Hindlimb muscle (tissue), 1 donor: Measurements from ENCODE around the gene PCDHA9. TPM values are rescaled to one million over a fixed set of nuclear protein-coding genes. Genes with fewer than 3 reads are reported as not detected.
"Not testable (repeated sequence)": the region's sequence is repeated elsewhere in the genome, so short reads cannot be mapped to it uniquely, and the experiment has no call there.

Source experiments
- DNase-seq: peaks from one replicate; pipeline ENCODE4 v3.0.0-alpha.2; 2013
- polyA plus RNA-seq: library from polyadenylated mRNA; unstranded; fragments of 120-200 nt; gene quantifications from one replicate; pipeline ENCODE4 v1.2.1, GENCODE V29; 2013; ENCODE audit not compliant: insufficient read length

Gene PCDHA9, protein sequence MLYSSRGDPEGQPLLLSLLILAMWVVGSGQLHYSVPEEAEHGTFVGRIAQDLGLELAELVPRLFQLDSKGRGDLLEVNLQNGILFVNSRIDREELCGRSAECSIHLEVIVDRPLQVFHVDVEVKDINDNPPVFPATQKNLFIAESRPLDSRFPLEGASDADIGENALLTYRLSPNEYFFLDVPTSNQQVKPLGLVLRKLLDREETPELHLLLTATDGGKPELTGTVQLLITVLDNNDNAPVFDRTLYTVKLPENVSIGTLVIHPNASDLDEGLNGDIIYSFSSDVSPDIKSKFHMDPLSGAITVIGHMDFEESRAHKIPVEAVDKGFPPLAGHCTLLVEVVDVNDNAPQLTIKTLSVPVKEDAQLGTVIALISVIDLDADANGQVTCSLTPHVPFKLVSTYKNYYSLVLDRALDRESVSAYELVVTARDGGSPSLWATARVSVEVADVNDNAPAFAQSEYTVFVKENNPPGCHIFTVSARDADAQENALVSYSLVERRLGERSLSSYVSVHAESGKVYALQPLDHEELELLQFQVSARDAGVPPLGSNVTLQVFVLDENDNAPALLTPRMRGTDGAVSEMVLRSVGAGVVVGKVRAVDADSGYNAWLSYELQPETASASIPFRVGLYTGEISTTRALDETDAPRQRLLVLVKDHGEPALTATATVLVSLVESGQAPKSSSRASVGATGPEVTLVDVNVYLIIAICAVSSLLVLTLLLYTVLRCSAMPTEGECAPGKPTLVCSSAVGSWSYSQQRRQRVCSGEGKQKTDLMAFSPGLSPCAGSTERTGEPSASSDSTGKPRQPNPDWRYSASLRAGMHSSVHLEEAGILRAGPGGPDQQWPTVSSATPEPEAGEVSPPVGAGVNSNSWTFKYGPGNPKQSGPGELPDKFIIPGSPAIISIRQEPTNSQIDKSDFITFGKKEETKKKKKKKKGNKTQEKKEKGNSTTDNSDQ
- not detected for polyA plus RNA-seq

DNA sequence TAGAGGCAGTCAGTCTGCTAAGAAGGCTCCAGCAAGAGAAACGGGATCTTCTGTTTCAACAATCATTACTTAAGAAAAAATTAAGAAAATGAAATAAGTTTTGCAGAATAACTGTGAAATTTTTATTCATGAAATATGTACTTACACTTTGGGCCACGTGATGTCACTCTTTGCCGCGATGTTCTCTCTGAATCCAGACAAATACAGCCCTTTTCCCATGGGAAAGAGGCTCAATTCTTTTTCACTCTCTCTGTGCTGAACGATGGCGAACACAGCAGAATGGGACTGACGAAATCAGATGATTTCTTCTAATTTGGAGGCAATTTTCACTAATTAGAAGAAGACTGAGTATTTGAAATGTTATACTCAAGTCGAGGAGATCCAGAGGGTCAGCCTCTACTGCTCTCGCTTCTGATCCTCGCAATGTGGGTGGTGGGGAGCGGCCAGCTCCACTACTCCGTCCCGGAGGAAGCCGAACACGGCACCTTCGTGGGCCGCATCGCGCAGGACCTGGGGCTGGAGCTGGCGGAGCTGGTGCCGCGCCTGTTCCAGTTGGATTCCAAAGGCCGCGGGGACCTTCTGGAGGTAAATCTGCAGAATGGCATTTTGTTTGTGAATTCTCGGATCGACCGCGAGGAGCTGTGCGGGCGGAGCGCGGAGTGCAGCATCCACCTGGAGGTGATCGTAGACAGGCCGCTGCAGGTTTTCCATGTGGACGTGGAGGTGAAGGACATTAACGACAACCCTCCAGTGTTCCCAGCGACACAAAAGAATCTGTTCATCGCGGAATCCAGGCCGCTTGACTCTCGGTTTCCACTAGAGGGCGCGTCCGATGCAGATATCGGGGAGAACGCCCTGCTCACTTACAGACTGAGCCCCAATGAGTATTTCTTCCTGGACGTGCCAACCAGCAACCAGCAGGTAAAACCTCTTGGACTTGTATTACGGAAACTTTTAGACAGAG, at the start of gene PCDHA9:
TSS of gene PCDHA9 (plus strand) at position 244 of the 964 bp plus-strand sequence. CDS start at position 358, 114 bp downstream.
- not testable (repeated sequence) for DNase-seq

DNA sequence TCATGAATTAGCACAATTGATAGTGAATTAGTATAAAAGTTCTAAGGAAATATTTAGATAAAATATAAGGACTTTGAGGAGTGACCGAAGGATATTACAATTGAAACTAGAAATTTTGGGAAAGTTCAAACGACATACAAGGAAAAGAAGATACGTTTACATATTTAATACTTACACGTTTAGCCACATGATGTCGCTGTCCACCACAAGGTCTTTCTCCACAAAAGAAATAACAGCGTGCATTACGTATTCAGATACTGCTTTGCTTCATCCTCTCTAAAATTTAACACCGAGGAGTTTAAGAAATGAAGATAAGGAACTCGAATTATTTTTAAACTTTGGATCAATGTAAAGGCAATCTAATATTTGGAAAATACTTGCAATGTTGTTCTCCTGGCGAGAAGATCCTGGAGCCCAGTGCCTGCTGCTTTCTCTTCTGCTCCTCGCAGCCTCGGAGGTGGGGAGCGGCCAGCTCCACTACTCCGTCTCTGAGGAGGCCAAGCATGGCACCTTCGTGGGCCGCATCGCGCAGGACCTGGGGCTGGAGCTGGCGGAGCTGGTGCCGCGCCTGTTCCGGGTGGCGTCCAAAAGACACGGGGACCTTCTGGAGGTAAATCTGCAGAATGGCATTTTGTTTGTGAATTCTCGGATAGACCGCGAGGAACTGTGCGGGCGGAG, 47.2 kb upstream of the PCDHA9 start, which contains the start of gene PCDHA3:
TSS of gene PCDHA3 (plus strand) at position 242 of the 678 bp plus-strand sequence.
- DNase-seq, result no peak

DNA sequence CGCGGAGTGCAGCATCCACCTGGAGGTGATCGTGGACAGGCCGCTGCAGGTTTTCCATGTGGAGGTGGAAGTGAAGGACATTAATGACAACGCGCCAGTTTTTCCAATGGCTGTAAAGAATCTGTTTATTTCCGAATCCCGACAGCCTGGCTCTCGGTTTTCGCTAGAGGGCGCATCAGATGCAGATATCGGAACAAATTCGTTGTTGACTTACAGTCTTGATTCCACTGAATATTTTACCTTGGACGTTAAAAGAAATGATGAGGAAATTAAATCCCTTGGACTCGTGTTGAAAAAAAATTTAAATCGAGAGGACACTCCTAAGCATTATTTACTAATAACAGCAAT, 46.7 kb upstream of the PCDHA9 start:
- DNase-seq, result no peak

DNA sequence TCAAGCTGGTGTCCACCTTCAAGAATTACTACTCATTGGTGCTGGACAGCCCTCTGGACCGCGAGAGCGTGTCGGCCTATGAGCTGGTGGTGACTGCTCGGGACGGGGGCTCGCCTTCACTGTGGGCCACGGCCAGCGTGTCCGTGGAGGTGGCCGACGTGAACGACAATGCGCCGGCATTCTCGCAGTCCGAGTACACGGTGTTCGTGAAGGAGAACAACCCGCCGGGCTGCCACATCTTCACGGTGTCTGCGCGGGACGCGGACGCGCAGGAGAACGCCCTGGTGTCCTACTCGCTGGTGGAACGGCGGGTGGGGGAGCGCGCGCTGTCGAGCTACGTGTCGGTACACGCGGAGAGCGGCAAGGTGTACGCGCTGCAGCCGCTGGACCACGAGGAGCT, 45.8 kb upstream of the PCDHA9 start:
- not testable (repeated sequence) for DNase-seq

DNA sequence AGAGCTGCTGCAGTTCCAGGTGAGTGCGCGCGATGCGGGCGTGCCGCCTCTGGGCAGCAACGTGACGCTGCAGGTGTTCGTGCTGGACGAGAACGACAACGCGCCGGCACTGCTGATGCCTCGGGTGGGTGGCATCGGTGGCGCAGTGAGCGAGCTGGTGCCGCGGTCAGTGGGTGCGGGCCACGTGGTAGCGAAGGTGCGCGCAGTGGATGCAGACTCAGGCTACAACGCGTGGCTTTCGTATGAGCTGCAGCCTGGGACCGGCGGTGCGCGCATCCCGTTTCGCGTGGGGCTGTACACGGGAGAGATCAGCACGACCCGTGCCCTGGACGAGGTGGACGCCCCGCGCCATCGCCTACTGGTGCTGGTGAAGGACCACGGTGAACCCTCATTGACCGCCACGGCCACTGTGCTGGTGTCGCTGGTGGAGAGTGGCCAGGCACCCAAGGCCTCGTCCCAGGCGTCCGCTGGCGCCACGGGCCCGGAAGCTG, 45.4 kb upstream of the PCDHA9 start:
- DNase-seq, result no peak

DNA sequence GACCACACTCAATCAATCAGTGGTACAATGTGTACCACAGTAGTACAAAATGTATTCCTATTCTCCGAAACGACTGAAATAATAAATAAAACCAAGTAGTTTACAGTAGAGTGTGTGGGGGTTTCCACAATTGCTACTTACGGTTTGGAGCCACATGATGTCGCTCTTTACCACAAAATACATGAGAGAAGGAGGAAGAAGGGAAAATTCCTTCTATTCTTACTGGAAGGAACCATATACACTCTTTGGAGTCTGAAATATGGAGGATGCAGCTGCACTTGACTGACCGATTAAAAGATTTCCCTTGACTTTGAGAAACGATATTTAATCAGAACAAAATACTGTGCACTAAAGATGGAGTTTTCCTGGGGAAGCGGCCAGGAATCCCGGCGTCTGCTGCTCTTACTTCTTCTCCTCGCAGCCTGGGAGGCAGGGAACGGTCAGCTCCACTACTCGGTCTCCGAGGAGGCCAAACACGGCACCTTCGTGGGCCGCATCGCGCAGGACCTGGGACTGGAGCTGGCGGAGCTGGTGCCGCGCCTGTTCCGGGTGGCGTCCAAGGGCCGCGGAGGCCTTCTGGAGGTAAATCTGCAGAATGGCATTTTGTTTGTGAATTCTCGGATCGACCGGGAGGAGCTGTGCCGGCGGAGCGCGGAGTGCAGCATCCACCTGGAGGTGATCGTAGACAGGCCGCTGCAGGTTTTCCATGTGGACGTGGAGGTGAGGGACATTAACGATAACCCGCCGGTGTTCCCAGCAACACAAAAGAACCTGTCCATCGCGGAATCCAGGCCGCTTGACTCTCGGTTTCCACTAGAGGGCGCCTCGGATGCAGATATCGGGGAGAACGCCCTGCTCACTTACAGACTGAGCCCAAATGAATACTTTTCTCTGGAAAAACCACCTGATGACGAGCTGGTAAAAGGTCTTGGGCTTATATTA, 41.1 kb upstream of the PCDHA9 start, which contains the start of gene PCDHA4:
TSS of gene PCDHA4 (plus strand) at position 235 of the 942 bp plus-strand sequence.
- no peak for DNase-seq

DNA sequence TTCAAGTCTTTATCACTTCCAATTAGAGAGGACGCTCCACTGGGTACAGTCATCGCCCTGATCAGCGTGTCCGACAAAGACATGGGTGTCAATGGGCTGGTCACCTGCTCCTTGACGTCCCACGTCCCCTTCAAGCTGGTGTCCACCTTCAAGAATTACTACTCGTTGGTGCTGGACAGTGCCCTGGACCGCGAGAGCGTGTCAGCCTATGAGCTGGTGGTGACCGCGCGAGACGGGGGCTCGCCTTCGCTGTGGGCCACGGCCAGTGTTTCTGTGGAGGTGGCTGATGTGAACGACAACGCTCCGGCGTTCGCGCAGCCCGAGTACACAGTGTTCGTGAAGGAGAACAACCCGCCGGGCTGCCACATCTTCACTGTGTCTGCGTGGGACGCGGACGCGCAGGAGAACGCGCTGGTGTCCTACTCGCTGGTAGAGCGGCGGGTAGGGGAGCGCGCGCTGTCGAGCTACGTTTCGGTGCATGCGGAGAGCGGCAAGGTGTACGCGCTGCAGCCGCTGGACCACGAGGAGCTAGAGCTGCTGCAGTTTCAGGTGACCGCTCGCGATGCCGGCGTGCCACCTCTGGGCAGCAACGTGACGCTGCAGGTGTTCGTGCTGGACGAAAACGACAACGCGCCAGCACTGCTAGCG, 39.8 kb upstream of the PCDHA9 start:
- DNase-seq, result not testable (repeated sequence)

DNA sequence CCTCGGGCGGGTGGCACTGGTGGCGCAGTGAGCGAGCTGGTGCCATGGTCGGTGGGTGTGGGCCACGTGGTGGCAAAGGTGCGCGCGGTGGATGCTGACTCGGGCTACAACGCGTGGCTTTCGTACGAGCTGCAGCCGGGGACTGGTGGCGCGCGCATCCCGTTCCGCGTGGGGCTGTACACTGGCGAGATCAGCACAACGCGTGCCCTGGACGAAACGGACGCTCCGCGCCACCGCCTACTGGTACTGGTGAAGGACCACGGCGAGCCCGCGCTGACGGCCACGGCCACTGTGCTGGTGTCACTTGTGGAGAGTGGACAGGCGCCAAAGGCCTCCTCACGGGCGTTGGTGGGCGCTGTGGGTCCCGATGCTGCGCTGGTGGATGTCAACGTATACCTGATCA, 39.3 kb upstream of the PCDHA9 start:
- DNase-seq, result no peak

DNA sequence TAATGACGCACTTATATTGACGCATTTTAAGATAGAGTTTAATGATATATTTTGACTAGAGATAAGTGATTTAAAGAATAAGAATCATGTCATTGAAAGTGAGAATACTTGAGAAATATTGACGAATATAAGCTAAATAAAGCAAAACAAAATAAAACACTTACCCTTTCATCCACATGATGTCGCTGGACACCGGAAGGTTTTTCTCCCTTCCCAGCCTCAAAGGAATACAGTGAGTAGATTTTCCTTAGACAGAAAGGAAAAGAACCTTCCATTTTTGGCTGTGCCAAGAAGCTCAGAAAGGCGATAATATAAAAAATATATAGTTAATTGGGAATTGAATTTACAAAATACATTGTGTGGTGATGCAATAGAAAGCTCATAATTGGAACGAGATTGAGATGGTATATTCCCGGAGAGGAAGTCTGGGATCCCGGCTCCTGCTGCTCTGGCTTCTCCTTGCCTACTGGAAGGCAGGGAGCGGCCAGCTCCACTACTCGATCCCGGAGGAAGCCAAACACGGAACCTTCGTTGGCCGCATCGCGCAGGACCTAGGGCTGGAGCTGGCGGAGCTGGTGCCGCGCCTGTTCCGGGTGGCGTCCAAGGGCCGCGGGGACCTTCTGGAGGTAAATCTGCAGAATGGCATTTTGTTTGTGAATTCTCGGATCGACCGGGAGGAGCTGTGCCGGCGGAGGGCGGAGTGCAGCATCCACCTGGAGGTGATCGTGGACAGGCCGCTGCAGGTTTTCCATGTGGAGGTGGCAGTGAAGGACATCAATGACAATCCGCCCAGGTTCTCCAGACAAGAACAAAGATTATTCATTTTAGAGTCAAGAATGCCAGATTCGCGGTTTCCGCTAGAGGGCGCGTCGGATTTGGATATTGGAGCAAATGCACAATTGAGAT, 26.6 kb upstream of the PCDHA9 start, which contains the start of gene PCDHA5:
TSS of gene PCDHA5 (plus strand) at position 239 of the 906 bp plus-strand sequence.
- no peak for DNase-seq

DNA sequence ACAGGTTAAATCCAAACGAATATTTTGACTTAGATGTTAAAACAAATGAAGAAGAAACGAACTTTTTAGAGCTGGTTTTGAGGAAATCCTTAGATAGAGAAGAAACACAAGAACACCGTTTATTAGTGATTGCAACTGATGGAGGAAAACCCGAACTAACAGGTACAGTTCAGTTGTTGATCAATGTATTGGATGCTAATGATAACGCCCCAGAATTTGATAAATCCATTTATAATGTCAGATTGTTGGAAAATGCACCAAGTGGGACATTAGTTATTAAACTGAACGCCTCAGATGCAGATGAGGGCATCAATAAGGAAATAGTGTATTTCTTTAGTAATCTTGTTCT, 25.9 kb upstream of the PCDHA9 start:
- DNase-seq, result no peak

DNA sequence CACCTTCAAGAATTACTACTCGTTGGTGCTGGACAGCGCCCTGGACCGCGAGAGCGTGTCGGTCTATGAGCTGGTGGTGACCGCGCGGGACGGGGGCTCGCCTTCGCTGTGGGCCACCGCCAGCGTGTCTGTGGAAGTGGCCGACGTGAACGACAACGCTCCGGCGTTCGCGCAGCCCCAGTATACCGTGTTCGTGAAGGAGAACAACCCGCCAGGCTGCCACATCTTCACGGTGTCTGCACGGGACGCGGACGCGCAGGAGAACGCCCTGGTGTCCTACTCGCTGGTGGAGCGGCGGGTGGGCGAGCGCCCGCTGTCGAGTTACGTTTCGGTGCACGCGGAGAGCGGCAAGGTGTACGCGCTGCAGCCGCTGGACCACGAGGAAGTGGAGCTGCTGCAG, 25.2 kb upstream of the PCDHA9 start:
- not testable (repeated sequence) for DNase-seq

DNA sequence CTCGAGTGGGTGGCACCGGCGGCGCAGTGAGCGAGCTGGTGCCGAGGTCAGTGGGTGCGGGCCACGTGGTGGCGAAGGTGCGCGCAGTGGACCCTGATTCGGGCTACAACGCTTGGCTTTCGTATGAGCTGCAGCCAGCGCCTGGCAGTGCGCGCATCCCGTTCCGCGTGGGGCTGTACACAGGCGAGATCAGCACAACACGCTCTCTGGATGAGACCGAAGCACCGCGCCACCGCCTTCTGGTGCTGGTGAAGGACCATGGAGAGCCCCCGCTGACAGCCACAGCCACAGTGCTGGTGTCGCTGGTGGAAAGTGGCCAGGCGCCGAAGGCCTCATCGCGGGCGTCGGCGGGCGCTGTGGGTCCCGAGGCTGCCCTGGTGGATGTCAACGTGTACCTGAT, 24.7 kb upstream of the PCDHA9 start:
- DNase-seq, result no peak

DNA sequence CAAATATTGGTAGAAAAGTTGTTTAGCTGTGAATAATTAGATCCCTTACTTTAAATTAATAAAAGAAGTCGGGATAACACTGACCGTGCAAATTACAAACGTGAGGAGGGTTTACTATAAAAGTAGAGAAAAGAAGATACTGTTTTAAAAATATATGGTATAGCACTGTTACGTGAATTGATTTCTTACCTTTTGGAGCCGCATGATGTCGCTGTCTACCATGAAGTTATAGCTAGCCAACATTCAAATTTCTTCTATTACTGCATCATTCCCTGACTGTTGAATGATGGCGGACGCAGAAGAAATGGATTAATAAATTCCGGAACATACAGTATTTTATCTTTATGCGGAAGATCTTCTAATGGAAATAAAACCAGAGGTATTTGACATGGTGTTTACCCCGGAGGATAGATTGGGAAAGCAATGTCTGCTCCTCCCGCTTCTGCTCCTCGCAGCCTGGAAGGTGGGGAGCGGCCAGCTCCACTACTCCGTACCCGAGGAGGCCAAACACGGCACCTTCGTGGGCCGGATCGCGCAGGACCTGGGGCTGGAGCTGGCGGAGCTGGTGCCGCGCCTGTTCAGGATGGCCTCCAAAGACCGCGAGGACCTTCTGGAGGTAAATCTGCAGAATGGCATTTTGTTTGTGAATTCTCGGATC, 20.3 kb upstream of the PCDHA9 start, which contains the start of gene PCDHA6:
TSS of gene PCDHA6 (plus strand) at position 257 of the 658 bp plus-strand sequence. CDS start at position 389, 132 bp downstream.
- no peak for DNase-seq

DNA sequence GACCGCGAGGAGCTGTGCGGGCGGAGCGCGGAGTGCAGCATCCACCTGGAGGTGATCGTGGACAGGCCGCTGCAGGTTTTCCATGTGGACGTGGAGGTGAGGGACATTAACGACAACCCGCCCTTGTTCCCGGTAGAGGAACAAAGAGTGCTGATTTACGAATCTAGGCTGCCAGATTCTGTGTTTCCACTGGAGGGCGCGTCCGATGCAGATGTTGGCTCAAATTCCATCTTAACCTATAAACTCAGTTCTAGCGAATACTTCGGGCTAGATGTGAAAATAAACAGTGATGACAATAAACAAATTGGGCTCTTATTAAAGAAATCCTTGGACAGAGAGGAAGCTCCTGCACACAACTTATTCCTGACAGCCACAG, 19.8 kb upstream of the PCDHA9 start:
- no peak for DNase-seq

DNA sequence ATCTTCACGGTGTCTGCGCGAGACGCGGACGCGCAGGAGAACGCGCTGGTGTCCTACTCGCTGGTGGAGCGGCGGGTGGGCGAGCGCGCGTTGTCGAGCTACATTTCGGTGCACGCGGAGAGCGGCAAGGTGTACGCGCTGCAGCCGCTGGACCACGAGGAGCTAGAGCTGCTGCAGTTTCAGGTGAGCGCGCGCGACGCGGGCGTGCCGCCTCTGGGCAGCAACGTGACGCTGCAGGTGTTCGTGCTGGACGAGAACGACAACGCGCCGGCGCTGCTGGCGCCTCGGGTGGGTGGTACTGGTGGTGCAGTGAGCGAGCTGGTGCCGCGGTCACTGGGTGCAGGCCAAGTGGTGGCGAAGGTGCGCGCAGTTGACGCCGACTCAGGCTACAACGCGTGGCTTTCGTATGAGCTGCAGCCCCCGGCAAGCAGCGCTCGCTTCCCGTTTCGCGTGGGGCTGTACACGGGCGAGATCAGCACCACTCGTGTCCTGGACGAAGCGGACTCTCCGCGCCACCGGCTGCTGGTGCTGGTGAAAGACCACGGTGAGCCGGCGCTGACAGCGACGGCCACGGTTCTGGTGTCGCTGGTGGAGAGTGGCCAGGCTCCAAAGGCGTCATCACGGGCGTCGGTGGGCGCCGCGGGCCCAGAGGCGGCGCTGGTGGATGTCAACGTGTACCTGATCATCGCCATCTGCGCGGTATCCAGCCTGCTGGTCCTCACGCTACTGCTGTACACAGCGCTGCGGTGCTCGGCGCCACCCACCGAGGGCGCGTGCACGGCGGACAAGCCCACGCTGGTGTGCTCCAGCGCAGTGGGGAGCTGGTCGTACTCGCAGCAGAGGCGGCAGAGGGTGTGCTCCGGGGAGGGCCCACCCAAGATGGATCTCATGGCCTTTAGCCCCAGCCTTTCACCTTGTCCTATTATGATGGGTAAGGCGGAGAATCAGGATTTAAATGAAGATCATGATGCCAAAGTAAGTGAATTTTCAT, 18.4 kb upstream of the PCDHA9 start:
- DNase-seq, result not testable (repeated sequence)

DNA sequence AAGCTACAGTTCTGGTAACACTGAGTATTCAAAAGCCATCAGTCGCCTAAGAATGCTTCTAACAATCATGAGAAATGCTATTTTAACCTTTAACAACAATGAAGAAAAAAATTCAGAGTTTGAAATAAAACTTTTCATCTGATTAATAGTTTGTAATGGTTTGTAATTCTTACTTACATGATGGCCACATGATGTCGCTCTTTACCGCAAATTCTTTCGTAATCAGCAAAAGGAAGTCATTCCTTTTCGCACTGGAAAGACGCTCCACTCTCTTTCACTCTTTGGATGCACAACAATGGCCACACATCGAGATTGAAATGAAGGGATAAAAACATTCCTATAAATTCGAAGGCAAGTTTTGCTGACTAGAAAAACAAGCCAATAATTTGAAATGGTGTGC, 14.2 kb upstream of the PCDHA9 start, which contains the start of gene PCDHA7:
TSS of gene PCDHA7 (plus strand) at position 277 of the 400 bp plus-strand sequence. CDS start at position 392, 115 bp downstream.
- no peak for DNase-seq
